Mononuclear cell (primary cell): ENCODE results near the gene ATP9B. TPM values are rescaled to one million over a fixed set of nuclear protein-coding genes. Genes with fewer than 3 reads are reported as not detected.

Experiments used
- H3K27me3 ChIP-seq: 2 replicates; pipeline ENCODE4 v1.6.0; 2011; ENCODE audit warnings: low read length, control low read depth; ENCODE audit not compliant: insufficient read depth
- H3K4me1 ChIP-seq: 2 replicates; pipeline ENCODE4 v1.5.1; 2011; ENCODE audit warnings: mild to moderate bottlenecking, low read length, control low read depth; ENCODE audit not compliant: insufficient read depth
- H3K4me3 ChIP-seq: 2 replicates; pipeline ENCODE4 v1.5.1; 2011; ENCODE audit warnings: mild to moderate bottlenecking, low read length, moderate library complexity
- H3K9me3 ChIP-seq: 2 replicates; pipeline ENCODE4 v1.5.1; 2011; ENCODE audit warnings: low read depth, mild to moderate bottlenecking, control low read depth, low read length
- total RNA-seq: library from RNA; depleted of rRNA; stranded (reverse); fragments of >200 nt; gene quantifications from one replicate; pipeline ENCODE4 v1.2.3, GENCODE V29; 2012

ATP9B gene
- total RNA-seq, 1 donor: 84.2 TPM

- no peak overlapping the region for H3K4me3 ChIP-seq
- no peaks in the 10 kb centered on the region for H3K9me3 ChIP-seq
- H3K4me1 ChIP-seq: peaks cover 6% of the 10 kb centered on the region
- H3K27me3 ChIP-seq: no peaks in the 10 kb centered on the region
Measured at GRCh38 chr18:79378536-79379250, 309.5 kb downstream of the ATP9B start.

DNA sequence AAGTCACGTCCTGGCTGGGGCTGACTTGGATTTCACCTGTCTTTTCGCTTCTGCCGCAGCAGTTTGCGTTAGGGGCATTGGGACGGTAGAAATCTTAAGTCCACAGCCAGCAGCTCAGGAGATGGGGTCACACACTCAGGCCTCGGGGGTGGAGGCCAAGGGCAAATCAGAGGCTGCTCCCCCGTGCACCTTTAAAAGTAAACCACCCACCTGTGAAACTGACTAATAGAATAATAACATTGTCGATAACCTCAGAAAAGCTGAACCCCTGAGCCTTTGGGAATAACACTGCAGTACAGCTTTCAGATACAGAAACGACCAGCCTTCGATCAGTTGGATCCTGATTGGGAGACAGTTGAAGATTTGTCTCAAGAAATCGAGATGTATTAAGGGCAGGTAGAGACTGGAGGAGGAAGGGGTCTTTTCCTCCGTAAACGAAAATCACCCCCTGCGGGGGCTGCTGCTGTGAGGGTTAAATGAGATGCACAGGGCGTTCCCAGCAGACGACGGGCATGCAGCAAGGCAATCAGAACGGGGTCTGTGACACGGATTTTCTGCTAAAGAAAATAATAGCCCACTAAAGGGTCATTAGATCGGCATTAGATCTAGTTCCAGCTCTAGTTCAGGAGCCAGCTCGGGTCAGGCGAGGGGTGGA lies 310.2 kb downstream of the ATP9B start:
- peaks cover 6% of the 10 kb centered on the region for H3K4me1 ChIP-seq
- no peaks in the 10 kb centered on the region for H3K27me3 ChIP-seq
- H3K9me3 ChIP-seq: no peaks in the 10 kb centered on the region
- H3K4me3 ChIP-seq: no peak overlapping the region

- H3K27me3 ChIP-seq: no peaks in the 10 kb centered on the region
- H3K9me3 ChIP-seq: no peaks in the 10 kb centered on the region
- peaks cover 6% of the 10 kb centered on the region for H3K4me1 ChIP-seq
- no peak overlapping the region for H3K4me3 ChIP-seq
Measured at GRCh38 chr18:79379931-79380815, 311.0 kb downstream of the ATP9B start.

DNA sequence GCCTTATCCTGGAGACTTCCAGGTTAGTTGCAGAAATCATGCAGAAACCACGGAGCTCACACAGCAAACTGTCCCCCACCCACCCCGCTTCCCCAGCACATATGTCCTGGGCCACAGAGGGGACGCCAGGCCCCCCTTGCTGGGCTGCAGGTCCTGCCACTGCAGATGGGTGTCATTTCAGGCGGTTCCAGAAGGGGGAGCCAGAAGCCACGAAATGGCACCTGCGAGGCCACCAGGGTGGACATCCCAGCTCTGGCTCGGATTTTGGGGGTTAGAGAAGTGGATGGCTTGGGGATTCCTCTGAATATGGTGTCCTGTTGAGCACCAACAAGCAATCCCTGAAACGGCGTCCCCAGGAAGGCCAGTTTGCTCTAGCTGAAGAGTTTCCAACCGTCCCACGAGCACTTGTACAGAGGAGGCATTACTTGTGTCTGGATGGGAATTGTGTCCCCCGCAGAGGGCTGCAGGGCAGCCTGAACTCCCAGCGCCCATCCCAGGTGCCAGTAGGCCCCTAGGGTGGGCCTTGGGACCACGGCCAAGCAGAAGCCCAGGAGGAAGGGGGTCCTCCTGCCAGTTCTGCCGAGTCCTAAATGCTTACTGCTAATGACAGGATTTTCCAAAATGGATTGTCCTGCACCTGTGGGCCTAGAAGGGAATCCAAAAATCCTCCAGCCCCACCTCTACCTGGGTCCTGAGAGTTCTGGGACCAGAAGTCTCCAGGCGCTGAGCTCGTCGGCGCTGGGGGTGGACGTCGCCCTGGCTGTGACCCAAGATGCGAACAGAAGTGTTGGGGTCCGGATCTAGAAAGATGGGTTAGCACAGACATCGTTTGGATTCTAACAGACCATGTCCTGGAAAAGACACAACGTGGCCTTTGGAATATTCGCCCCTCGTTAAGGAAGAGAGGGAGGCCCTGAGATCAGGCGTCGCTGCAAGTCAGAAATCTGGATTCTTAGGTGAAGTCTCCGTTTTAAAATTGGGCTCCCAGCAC lies 311.9 kb downstream of the ATP9B start:
- H3K4me1 ChIP-seq: peaks cover 6% of the 10 kb centered on the region
- no peaks in the 10 kb centered on the region for H3K27me3 ChIP-seq
- no peak overlapping the region for H3K4me3 ChIP-seq
- no peaks in the 10 kb centered on the region for H3K9me3 ChIP-seq

DNA sequence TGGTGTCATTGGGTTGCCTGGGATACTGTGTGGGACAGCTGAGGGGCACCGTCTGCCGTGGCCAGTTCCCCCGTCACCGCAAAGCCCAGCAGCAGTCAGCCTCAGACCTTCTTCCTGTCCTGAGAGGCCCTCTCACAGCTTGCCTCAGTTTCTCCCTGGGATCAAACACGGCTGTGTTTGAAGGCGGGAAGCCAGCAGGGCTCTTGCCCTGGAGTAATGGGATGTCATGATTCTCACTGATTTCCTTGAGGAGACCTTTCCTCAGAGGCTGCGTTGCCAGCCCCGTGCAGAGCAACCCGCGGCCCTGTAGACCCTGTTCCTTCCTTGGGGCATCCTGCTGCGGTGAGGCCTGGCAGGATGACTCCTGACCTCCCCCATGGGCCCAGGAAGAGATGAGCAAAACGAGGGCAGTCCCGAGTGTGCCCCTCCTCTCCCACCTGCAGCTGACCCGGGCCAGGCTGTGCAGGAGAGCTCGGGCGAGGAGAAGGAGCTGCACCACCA lies 312.7 kb downstream of the ATP9B start:
- Histone ChIP-seq H3K4me1 (peaks cover 6% of the 10 kb centered on the region), H3K4me3 (no peak overlapping the region)

DNA sequence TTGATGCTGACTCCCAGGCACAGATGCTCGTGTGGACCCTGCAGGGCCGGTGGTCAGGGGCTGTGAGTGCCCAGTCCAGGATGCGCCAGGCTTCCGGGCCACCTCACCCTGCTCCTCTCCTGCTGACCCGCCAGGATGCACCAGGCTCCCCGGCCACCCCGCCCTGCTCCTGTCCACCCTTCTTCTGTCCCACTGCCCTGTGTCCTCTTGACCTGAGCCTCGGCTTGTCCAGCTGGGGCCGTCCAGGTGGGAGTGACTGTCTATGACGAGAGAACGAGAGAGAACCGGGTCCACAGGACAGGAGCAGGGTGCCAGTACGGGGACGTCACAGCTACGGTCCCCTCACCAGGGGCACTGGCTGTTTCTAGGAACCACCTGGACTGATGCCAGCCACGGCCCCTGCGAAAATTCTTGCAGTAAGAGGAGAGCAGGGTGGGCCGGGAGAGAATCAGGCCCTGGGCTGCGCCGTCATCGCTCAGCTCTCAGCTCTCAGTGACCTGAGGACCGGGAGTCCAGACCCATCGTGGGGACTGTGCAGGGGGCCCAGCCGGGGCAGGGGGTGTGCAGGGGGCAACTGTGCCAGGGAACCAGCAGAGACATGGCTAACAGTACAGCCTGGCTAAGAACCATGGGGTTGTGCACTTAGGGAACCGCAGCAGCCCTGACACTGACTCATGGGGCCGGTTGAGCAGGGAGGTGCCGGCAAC lies 313.6 kb downstream of the ATP9B start:
- Histone ChIP-seq H3K4me1 (peaks cover 6% of the 10 kb centered on the region), H3K27me3 (no peaks in the 10 kb centered on the region), H3K9me3 (no peaks in the 10 kb centered on the region), H3K4me3 (no peak overlapping the region)

More for the DNA sequence above, 312.7 kb downstream of the ATP9B start:
- H3K9me3 ChIP-seq: no peaks in the 10 kb centered on the region
- no peaks in the 10 kb centered on the region for H3K27me3 ChIP-seq

GRCh38 chr18:79383388-79384056 lies 314.3 kb downstream of the ATP9B start:
- peaks cover 5% of the 10 kb centered on the region for H3K27me3 ChIP-seq
- peaks cover 6% of the 10 kb centered on the region for H3K4me1 ChIP-seq
- no peak overlapping the region for H3K4me3 ChIP-seq
- no peaks in the 10 kb centered on the region for H3K9me3 ChIP-seq

- Histone ChIP-seq H3K27me3 (peaks cover 10% of the 10 kb centered on the region), H3K9me3 (no peaks in the 10 kb centered on the region), H3K4me1 (peaks cover 1% of the 10 kb centered on the region), H3K4me3 (no peak overlapping the region)
Measured at GRCh38 chr18:79384151-79384807, 315.1 kb downstream of the ATP9B start.

DNA sequence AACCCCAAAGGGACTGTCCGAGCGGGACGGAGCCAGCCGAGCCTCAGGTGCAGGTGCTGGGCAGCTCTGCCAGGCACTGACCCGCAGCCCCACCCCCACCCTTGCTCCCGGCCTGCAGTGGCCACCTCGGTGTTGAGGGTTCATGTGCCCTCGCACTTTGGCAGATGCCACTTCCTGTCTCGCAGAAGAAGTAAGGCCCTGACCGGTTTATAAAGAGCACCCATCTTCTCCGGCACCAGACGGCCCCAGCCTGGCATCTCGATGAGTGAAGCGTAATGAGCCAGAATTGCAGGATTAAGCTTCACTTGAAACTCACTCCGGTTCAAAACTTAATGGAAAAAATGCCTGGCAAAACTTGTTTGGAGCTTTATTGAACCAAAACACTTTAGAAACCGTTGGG lies 315.6 kb downstream of the ATP9B start:
- Histone ChIP-seq H3K9me3 (no peaks in the 10 kb centered on the region), H3K27me3 (peaks cover 15% of the 10 kb centered on the region), H3K4me3 (no peak overlapping the region), H3K4me1 (no peaks in the 10 kb centered on the region)

- H3K9me3 ChIP-seq: no peaks in the 10 kb centered on the region
- no peak overlapping the region for H3K4me3 ChIP-seq
- peaks cover 19% of the 10 kb centered on the region for H3K27me3 ChIP-seq
- no peaks in the 10 kb centered on the region for H3K4me1 ChIP-seq
Measured at GRCh38 chr18:79385326-79385707, 316.1 kb downstream of the ATP9B start.

DNA sequence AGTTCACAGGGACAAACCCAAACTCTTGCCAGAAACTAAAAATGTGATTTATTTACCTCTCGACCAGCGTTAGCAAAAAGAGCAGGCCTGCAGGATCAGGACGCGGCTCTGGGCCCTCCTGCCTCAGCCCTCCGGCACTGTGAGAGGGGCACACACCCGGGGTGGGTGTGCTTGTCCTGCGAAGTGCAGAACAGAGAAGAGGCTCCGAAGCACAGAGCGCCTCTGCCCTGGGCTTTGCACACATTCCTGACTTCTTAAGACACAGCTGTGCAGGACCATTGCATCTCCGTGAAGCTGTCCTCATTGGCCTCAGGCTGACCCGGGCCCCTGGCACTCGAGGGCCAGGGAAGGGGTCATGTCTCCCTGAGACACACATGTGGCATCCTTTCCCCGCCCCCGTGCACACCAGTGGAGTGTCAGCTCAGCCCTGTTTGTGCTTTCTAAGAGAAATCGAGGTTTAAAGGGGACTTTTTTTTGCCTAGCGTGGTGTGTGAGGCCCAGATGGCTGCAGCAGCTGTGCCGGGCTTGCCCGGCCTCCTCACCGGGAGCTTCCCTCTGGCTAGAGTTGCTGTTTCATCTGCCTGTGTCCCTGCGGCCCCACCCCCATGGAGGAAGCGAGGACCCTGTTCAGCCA lies 316.6 kb downstream of the ATP9B start:
- Histone ChIP-seq H3K4me1 (no peaks in the 10 kb centered on the region), H3K27me3 (peaks cover 24% of the 10 kb centered on the region), H3K9me3 (no peaks in the 10 kb centered on the region), H3K4me3 (no peak overlapping the region)

DNA sequence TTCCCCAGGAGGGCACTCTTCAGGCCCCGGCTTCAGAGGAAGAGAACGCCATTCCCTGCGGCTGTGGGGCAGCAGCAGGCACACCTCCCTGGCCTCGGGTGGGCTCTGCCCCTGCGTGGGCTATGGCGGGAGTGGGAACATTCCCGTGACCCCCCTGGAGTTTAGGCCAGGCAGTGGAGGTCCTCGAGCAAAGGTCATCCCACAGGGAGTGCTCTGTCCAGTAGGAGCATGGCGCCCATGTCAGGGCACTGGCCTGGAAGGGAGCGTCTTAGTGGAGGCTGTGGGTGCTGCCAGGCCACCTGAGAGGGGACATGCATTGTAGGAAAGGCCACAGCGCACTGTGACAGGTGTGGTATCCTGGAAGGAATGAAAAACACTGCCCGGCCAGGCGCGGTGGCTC lies 317.4 kb downstream of the ATP9B start:
- H3K27me3 ChIP-seq: peaks cover 29% of the 10 kb centered on the region
- H3K4me3 ChIP-seq: no peak overlapping the region
- H3K4me1 ChIP-seq: no peaks in the 10 kb centered on the region
- no peaks in the 10 kb centered on the region for H3K9me3 ChIP-seq
